HL-60 (cell line): ENCODE data around the gene LY6G5C.

Source experiments
- CTCF ChIP-seq: IDR thresholded peaks from one replicate; pipeline ENCODE4 v1.5.1; 2011; ENCODE audit warnings: low read length, control low read depth, inconsistent platforms; ENCODE audit not compliant: insufficient read depth
- GABPA ChIP-seq: IDR thresholded peaks from 2 replicates; pipeline ENCODE4 v1.6.1; 2012; ENCODE audit warnings: low read depth
- POLR2AphosphoS5 ChIP-seq: IDR thresholded peaks from 2 replicates; pipeline ENCODE4 v1.6.1; 2012; ENCODE audit warnings: low read depth
- REST ChIP-seq: IDR thresholded peaks from 2 replicates; pipeline ENCODE4 v1.6.1; 2012; ENCODE audit warnings: low read depth; ENCODE audit not compliant: insufficient replicate concordance
- SPI1 ChIP-seq: IDR thresholded peaks from 2 replicates; pipeline ENCODE4 v1.6.1; 2012; ENCODE audit warnings: low read depth, mild to moderate bottlenecking, borderline replicate concordance

GRCh38 chr6:31697555-31697954 is 16.7 kb upstream of the LY6G5C start:
- no peak for TF ChIP-seq CTCF
- TF ChIP-seq REST, result no peak
- no peak for TF ChIP-seq POLR2AphosphoS5
- no peak for TF ChIP-seq GABPA
- TF ChIP-seq SPI1, result no peak
